ENCODE measurements around the gene FGA. TPM values are rescaled to one million over a fixed set of nuclear protein-coding genes. Genes with fewer than 3 reads are reported as not detected.

The FGA gene
- total RNA-seq, 1 donor from 2014 or later, result 13.5 TPM

- no peaks in the 10 kb centered on the region for H3K9me3 Mint-ChIP-seq (ENCODE audit: low read depth)
- no peak for TF ChIP-seq CTCF (IDR thresholded peaks at IDR 0.05; ENCODE audit: unreplicated experiment)
- no peaks in the 10 kb centered on the region for H3K27me3 Mint-ChIP-seq
- no peaks in the 10 kb centered on the region for H3K36me3 Mint-ChIP-seq (ENCODE audit: insufficient read depth)
- H3K4me1 Mint-ChIP-seq (ENCODE audit: low read depth), result peaks cover 28% of the 10 kb centered on the region
- H3K27ac Mint-ChIP-seq, result no peak within 1 kb of the TSS
- DNase-seq (ENCODE audit: low spot score, unreplicated experiment), result no peak
- peak within 1 kb of the TSS; percentile 29 for H3K4me3 Mint-ChIP-seq (ENCODE audit: low read depth)
These were observed 27.8 kb downstream of the FGA start, which contains the start of gene FGB for GRCh38 chr4:154562697-154563254. FGB (plus strand) TSS chr4:154563011; CDS start chr4:154563019, 8 bp downstream.

DNA sequence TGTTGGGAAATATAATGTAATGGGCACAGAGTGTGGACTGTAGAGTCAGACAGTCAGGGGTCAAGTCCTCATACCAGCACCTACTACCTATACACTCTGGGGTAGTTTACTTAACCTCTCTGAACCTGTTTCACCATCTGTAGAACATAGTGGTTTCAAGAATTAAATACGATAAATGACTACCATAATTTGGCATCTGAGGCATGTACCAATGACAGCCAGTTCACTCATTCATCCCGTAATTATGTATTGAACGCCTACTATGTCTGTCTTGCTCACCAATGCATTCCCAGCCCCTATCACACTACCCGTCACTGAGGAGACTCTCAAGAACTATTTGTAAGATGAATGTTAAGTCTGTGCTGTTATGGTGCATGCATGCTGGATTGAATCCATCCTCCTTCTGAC, 29.7 kb downstream of the FGA start:
- no peaks in the 10 kb centered on the region for H3K9me3 Mint-ChIP-seq (ENCODE audit: low read depth)
- no peak for TF ChIP-seq CTCF (IDR thresholded peaks at IDR 0.05; ENCODE audit: unreplicated experiment)
- H3K4me3 Mint-ChIP-seq (ENCODE audit: low read depth), result no peak overlapping the region
- no peak for DNase-seq (ENCODE audit: low spot score, unreplicated experiment)
- no peaks in the 10 kb centered on the region for H3K36me3 Mint-ChIP-seq (ENCODE audit: insufficient read depth)
- H3K27ac Mint-ChIP-seq, result peak overlapping the region; percentile 33
- H3K4me1 Mint-ChIP-seq (ENCODE audit: low read depth), result peaks cover 28% of the 10 kb centered on the region
- no peaks in the 10 kb centered on the region for H3K27me3 Mint-ChIP-seq

GRCh38 chr4:154560419-154560801, 30.1 kb downstream of the FGA start:
- peaks cover 28% of the 10 kb centered on the region for H3K4me1 Mint-ChIP-seq (ENCODE audit: low read depth)
- DNase-seq (ENCODE audit: low spot score, unreplicated experiment), result no peak
- H3K4me3 Mint-ChIP-seq (ENCODE audit: low read depth), result no peak overlapping the region
- no peak for TF ChIP-seq CTCF (IDR thresholded peaks at IDR 0.05; ENCODE audit: unreplicated experiment)
- H3K9me3 Mint-ChIP-seq (ENCODE audit: low read depth), result no peaks in the 10 kb centered on the region
- peak overlapping the region; percentile 85 for H3K27ac Mint-ChIP-seq
- no peaks in the 10 kb centered on the region for H3K36me3 Mint-ChIP-seq (ENCODE audit: insufficient read depth)
- no peaks in the 10 kb centered on the region for H3K27me3 Mint-ChIP-seq

GRCh38 chr4:154559494-154560418, 30.8 kb downstream of the FGA start:
- Mint-ChIP-seq H3K4me1 (ENCODE audit: low read depth) (peaks cover 28% of the 10 kb centered on the region), H3K9me3 (ENCODE audit: low read depth) (no peaks in the 10 kb centered on the region), H3K27ac (peak overlapping the region; percentile 85), H3K27me3 (no peaks in the 10 kb centered on the region), H3K36me3 (ENCODE audit: insufficient read depth) (no peaks in the 10 kb centered on the region), H3K4me3 (ENCODE audit: low read depth) (no peak overlapping the region)
- DNase-seq (ENCODE audit: low spot score, unreplicated experiment), result no peak
- peak; percentile 77 for TF ChIP-seq CTCF (IDR thresholded peaks at IDR 0.05; ENCODE audit: unreplicated experiment)

- TF ChIP-seq CTCF (IDR thresholded peaks at IDR 0.05; ENCODE audit: unreplicated experiment), result no peak
- Mint-ChIP-seq H3K4me1 (ENCODE audit: low read depth) (peaks cover 28% of the 10 kb centered on the region), H3K9me3 (ENCODE audit: low read depth) (no peaks in the 10 kb centered on the region), H3K36me3 (ENCODE audit: insufficient read depth) (no peaks in the 10 kb centered on the region), H3K4me3 (ENCODE audit: low read depth) (no peak overlapping the region), H3K27me3 (no peaks in the 10 kb centered on the region), H3K27ac (no peak overlapping the region)
- no peak for DNase-seq (ENCODE audit: low spot score, unreplicated experiment)
These were observed 31.4 kb downstream of the FGA start for GRCh38 chr4:154559141-154559493.

All from progenitor cell of endocrine pancreas (in vitro differentiated cells).